Upper lobe of right lung (tissue), 1 donor: ENCODE data around the gene REEP1. TPM values are rescaled to one million over a fixed set of nuclear protein-coding genes. Genes with fewer than 3 reads are reported as not detected.
A peak's percentile ranks its signal among the peaks of the same experiment; 100 is the strongest.

Source experiments
- ATAC-seq: fragments of 200-7000 bp; cut with Tn5 transposase; one replicate; pipeline ENCODE4 v1.9.1; 2020; ENCODE audit warnings: mild to moderate bottlenecking, moderate library complexity
- DNase-seq: peaks from one replicate; pipeline ENCODE4 v3.0.0-alpha.2; 2020
- H3K27ac ChIP-seq: fragments of 200-600 bp; one replicate; pipeline ENCODE4 v1.8.0; 2022
- H3K27me3 ChIP-seq: fragments of 200-600 bp; one replicate; pipeline ENCODE4 v1.8.0; 2022; ENCODE audit warnings: mild to moderate bottlenecking
- H3K36me3 ChIP-seq: fragments of 200-600 bp; one replicate; pipeline ENCODE4 v1.8.0; 2022
- H3K4me1 ChIP-seq: fragments of 200-600 bp; one replicate; pipeline ENCODE4 v1.8.0; 2022
- H3K4me3 ChIP-seq: fragments of 200-600 bp; one replicate; pipeline ENCODE4 v1.8.0; 2022; ENCODE audit warnings: mild to moderate bottlenecking
- H3K9me3 ChIP-seq: fragments of 200-600 bp; one replicate; pipeline ENCODE4 v1.8.0; 2022
- intact Hi-C: fragments of 100-400 bp; cut with DNase I; formaldehyde crosslinking; loops from one replicate; pipeline ENCODE4 v1.11.0; 2022
- total RNA-seq: library from RNA; stranded (reverse); fragmentation: NEBNext Ultra II Directional; extraction: Animal tissue kit (Norgen Biotek cat#: 25700); gene quantifications from one replicate; pipeline ENCODE4 v1.2.1, GENCODE V29; 2021
- TF ChIP-seq, protein P1 (sequence below): fragments of 200-600 bp; IDR thresholded peaks from one replicate; pipeline ENCODE4 v1.8.0; 2022; ENCODE audit warnings: antibody characterized with exemption
- donor health status: DM: no; HTN: yes; CAD: no; lungs with severe emphysema.

The REEP1 gene
- total RNA-seq, 1 donor from 2014 or later: 7.8 TPM

DNA sequence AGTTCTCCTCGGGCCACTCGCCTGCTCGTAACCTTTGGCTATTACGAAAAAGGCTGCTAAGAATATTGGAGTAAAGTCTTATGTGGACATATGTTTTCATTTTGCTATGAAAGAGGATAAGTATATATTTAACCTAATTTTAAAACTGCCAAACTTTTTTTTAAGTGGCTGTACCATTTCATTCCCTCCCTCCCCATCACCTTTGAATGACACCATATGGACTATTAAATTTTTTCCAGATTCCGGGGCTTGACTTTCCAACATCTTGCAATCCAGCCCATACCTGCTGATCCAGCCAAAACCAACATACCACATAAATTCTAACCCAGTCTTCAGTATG lies 31.5 kb downstream of the REEP1 start:
- intact Hi-C loops: no loop called here
- ATAC-seq: no peak

DNA sequence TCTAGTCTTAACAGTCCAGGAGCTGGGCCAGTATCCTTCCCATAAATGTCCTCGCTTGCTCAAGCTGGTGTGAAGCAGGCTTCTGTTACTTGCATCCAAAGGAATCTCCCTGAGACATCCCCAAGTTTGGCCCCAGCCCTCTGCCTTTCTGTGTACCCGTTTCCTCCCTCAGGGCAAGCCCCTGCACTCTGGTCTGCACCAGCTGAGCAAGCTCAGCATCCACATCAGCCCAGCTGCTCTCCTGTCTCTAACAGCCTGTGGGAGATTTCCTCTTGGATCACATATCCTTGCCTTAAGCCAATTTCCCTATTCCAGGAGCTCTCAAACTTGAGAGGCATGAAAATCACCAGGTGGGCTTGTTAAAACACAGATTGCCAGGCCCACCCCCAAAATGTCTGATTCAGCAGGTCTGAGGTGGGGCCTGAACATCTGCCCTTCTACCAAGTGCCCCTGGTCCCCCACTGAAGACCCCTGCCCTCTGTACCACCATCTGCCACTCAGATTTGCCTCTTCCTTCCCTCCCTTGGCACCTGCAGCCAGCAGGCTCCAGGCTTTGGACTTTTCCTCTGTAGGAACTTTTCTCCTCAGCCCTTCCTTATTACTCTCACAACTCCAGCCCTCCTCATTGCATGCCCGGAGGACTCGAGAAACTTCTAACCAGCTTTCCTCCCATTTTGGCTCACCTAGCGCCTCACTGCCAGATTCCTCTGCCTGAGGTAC lies 32.1 kb downstream of the REEP1 start:
- Histone ChIP-seq H3K4me3 (no peak overlapping the region), H3K36me3 (no peaks in the 10 kb centered on the region), H3K4me1 (peaks cover 14% of the 10 kb centered on the region), H3K27ac (no peak overlapping the region), H3K27me3 (no peaks in the 10 kb centered on the region), H3K9me3 (no peaks in the 10 kb centered on the region)
- DNase-seq (no peak), ATAC-seq (peak; percentile 60)
- TF ChIP-seq, protein P1, sequence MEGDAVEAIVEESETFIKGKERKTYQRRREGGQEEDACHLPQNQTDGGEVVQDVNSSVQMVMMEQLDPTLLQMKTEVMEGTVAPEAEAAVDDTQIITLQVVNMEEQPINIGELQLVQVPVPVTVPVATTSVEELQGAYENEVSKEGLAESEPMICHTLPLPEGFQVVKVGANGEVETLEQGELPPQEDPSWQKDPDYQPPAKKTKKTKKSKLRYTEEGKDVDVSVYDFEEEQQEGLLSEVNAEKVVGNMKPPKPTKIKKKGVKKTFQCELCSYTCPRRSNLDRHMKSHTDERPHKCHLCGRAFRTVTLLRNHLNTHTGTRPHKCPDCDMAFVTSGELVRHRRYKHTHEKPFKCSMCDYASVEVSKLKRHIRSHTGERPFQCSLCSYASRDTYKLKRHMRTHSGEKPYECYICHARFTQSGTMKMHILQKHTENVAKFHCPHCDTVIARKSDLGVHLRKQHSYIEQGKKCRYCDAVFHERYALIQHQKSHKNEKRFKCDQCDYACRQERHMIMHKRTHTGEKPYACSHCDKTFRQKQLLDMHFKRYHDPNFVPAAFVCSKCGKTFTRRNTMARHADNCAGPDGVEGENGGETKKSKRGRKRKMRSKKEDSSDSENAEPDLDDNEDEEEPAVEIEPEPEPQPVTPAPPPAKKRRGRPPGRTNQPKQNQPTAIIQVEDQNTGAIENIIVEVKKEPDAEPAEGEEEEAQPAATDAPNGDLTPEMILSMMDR: no peak
- intact Hi-C loops: no loop called here

More for the DNA sequence above, 31.5 kb downstream of the REEP1 start:
- TF ChIP-seq, protein P1: no peak
- Histone ChIP-seq H3K4me3 (no peak overlapping the region), H3K27me3 (no peaks in the 10 kb centered on the region), H3K4me1 (peaks cover 12% of the 10 kb centered on the region), H3K9me3 (no peaks in the 10 kb centered on the region), H3K27ac (no peak overlapping the region), H3K36me3 (no peaks in the 10 kb centered on the region)
- peak; percentile 6 for DNase-seq

DNA sequence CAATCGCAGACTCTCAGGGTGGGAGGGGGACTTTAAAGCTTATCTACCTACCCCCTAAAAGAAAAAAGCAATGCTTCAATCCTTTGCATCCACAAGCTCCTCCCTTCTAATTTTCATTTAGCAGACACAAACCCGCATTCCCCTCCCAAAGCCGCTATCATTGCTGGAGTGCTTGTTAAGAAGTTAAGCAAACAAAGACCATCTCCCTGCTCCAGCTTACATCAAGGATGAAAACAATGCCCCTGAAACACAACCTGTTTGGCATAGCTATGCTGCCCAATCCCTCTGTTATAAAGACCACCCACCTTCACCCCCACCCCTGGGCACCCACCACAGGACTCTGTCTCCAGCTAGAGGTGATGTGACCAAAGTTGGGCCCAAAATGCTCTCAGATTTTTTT lies 33.0 kb downstream of the REEP1 start:
- no peaks in the 10 kb centered on the region for H3K36me3 ChIP-seq
- H3K9me3 ChIP-seq: no peaks in the 10 kb centered on the region
- H3K27ac ChIP-seq: no peak overlapping the region
- intact Hi-C loops: no loop called here
- no peak overlapping the region for H3K4me3 ChIP-seq
- no peak for DNase-seq
- no peaks in the 10 kb centered on the region for H3K27me3 ChIP-seq
- H3K4me1 ChIP-seq: peaks cover 14% of the 10 kb centered on the region
- TF ChIP-seq, protein P1: no peak
- no peak for ATAC-seq

DNA sequence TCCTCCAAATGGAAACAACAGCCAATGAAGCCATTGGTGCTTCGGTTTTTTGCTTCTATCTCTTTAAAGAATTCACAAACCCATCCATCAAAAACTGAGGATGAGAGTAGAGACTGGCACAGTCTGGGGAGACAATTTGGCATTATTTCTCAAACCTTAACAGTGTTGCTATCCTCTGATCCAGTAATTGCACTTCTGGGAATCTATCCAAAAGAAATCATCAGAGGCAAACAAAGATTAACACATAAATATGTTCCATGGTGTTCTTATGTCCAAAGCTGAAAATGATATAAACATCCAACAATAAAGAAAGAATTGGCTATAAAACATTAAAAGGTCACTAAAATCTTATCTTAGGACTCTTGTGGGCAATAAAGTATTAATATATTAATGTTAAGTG lies 35.1 kb downstream of the REEP1 start:
- ATAC-seq: no peak
- intact Hi-C loops: no loop called here
- Histone ChIP-seq H3K4me1 (peaks cover 14% of the 10 kb centered on the region), H3K27ac (no peak overlapping the region), H3K36me3 (no peaks in the 10 kb centered on the region), H3K9me3 (no peaks in the 10 kb centered on the region), H3K4me3 (no peak overlapping the region), H3K27me3 (no peaks in the 10 kb centered on the region)
- TF ChIP-seq, protein P1: no peak
- no peak for DNase-seq

DNA sequence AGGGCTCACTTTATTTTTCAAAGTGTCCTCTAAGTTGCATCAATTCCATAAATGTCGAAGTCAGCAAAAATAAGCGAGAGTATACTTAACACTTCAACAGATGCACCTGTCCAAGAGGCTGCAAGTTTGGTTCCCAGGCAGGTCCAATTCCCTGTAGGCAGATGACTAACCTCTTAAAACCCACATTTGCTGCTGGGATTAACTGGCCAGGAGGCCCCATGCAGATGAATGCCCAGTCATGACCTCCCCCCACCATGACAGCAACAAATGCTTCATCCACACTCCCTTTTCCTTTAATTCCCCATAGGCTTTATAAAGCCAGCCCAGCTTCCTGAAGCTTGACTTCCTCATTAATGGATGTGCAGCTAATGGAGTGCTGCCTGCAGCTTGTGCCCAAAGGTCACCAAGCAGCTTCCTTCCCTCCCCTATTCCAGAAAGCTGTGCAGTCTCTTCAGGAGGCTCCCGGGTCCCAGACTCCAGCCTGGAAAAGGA lies 35.7 kb downstream of the REEP1 start:
- no peaks in the 10 kb centered on the region for H3K36me3 ChIP-seq
- H3K27ac ChIP-seq: no peak overlapping the region
- intact Hi-C loops: no loop called here
- H3K27me3 ChIP-seq: no peaks in the 10 kb centered on the region
- TF ChIP-seq, protein P1: no peak
- no peak for ATAC-seq
- no peaks in the 10 kb centered on the region for H3K9me3 ChIP-seq
- DNase-seq: peak; percentile 28
- no peak overlapping the region for H3K4me3 ChIP-seq
- H3K4me1 ChIP-seq: peaks cover 14% of the 10 kb centered on the region
